Stomach (tissue), 9 donors: Measurements from ENCODE around the gene IQSEC1. TPM values are rescaled to one million over a fixed set of nuclear protein-coding genes. Genes with fewer than 3 reads are reported as not detected.
A peak's percentile ranks its signal among the peaks of the same experiment; 100 is the strongest.

Source experiments
- DNase-seq, 2 donors: peaks; one replicate each; pipeline versions ENCODE4 v3.0.0 to v3.0.0-alpha.2; 2013 to 2019
- H3K27ac ChIP-seq, 5 donors: fragments of 200-600 bp in 4 of 5; sonication (generic) in 4 of 5; one replicate each; pipeline ENCODE4 v1.5.1; 2013 to 2019; ENCODE audit warnings: mild to moderate bottlenecking in 1 of 5, moderate library complexity in 1 of 5
- H3K27me3 ChIP-seq, 3 donors: fragments of 200-600 bp; sonication (generic); one replicate each; pipeline ENCODE4 v1.5.1; 2017 to 2019; ENCODE audit warnings: mixed run types in 1 of 3
- H3K36me3 ChIP-seq, 4 donors: fragments of 200-600 bp; sonication (generic); 1 replicate in 3 of 4; 2 replicates in 1 of 4; pipeline ENCODE4 v1.5.1; 2016 to 2019
- H3K4me1 ChIP-seq, 4 donors: fragments of 200-600 bp; sonication (generic); one replicate each; pipeline ENCODE4 v1.5.1; 2016 to 2019
- H3K4me3 ChIP-seq, 4 donors: fragments of 200-600 bp; sonication (generic) in 3 of 4; one replicate each; pipeline ENCODE4 v1.5.1; 2016 to 2019; ENCODE audit warnings: mild to moderate bottlenecking in 1 of 4
- H3K9me3 ChIP-seq, 4 donors: fragments of 200-600 bp; sonication (generic); one replicate each; pipeline ENCODE4 v1.5.1; 2016 to 2019
- EP300 ChIP-seq: sonication (generic); formaldehyde crosslinking; IDR thresholded peaks from one replicate; pipeline ENCODE4 v1.6.1; 2017; ENCODE audit warnings: antibody characterized with exemption
- POLR2A ChIP-seq, 4 donors: fragments of 450-650 bp; IDR thresholded peaks; one replicate each; pipeline ENCODE4 v1.6.1; 2016; ENCODE audit warnings: antibody characterized with exemption in 4 of 4, control low read depth in 2 of 4, mild to moderate bottlenecking in 1 of 4, moderate library complexity in 1 of 4
- POLR2AphosphoS5 ChIP-seq, 3 donors: sonication (generic); formaldehyde crosslinking; IDR thresholded peaks; one replicate each; pipeline ENCODE4 v1.6.1; 2016; ENCODE audit warnings: antibody characterized with exemption in 3 of 3
- WGBS, 5 donors: extraction: QIAGEN DNeasy Blood & Tissue Kit in 3 of 5; methylation state at CpG; one replicate each; pipeline versions ENCODE4 v1.1.5 to v1.1.7; 2013 to 2018; 5-methylcytosine and 5-hydroxymethylcytosine counted together
- intact Hi-C: fragments of 100-400 bp; cut with DNase I; formaldehyde crosslinking; loops from one replicate; pipeline ENCODE4 v1.15.1; 2023; ENCODE audit warnings: low total_unique reads
- polyA plus RNA-seq, 3 donors: library from polyadenylated mRNA; stranded (reverse); fragments of 200-250 nt; gene quantifications; one replicate each; pipeline ENCODE4 v1.2.3, GENCODE V29; 2013
- total RNA-seq, 5 donors: library from RNA; depleted of rRNA; stranded (reverse); fragments of >200 nt; gene quantifications; one replicate each; pipeline versions ENCODE4 v1.1.0 to v1.2.3, GENCODE V29; 2014 to 2016
- TF ChIP-seq, protein P1 (sequence below), 7 experiments: fragments of 450-650 bp in 4 of 7; fragments of 200-600 bp in 3 of 7; sonication (generic) in 3 of 7; IDR thresholded peaks; one replicate each; pipeline ENCODE4 v1.5.1; 2016 to 2019; ENCODE audit warnings: antibody characterized with exemption in 7 of 7, control low read depth in 2 of 7, mild to moderate bottlenecking in 1 of 7
- donor health status: healthy with polysubstance abuse.
- donor health status: Bipolar disorder and iron deficiency.
- donor health status: healthy.

The IQSEC1 gene
- total and polyA plus RNA-seq, 8 donors, result 6.7 to 46.9 (median 20.8) TPM

DNA sequence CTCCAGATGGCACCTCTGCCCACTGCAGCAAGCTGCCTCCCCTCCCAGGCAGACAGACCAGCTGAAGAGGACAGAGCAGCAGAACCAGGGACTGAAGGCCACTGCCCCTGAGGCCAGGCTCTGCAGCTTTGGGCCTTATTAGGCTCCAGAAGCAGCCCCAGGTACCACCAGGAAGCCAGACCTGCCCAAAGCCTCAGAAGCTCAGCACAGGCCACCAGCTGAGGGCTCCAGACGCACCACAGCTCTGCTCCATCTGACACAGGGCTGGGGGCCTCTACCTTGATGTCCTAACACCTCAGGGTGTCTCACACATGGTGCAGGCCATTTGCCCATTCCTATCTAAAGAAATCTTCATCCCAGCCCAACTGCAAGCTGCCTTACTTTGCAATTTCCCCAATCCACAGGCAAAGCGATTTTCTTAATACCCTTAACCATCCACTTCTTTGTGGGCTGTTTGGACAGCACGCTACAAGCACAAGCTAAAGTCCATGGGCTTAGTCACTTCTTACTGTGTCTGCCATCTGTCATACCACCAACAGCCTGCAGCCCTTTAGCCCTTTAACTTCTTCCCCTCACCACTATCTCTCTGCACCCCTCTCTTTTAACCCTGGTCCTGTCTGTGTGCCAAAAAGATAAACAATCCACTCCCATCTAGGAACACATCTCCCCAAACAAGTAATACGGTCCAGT is 112.1 kb downstream of the IQSEC1 start:
- Histone ChIP-seq H3K4me1 (peaks cover 79 to 100% (median 96%) of the 10 kb centered on the region in 4 donors), H3K27ac (peak overlapping the region in 2 of 5 donors; percentile 13 to 35), H3K27me3 (no peaks in the 10 kb centered on the region), H3K4me3 (no peak overlapping the region), H3K36me3 (no peaks in the 10 kb centered on the region), H3K9me3 (no peaks in the 10 kb centered on the region)
- 70 to 86% (median 77%) methylated on average over 4 of the region's 4 CpGs for WGBS, 5 donors
- TF ChIP-seq POLR2AphosphoS5 (IDR thresholded peaks at IDR 0.05), result no peak
- no peak for TF ChIP-seq POLR2A (IDR thresholded peaks at IDR 0.05)
- no peak for TF ChIP-seq EP300
- TF ChIP-seq, protein P1, sequence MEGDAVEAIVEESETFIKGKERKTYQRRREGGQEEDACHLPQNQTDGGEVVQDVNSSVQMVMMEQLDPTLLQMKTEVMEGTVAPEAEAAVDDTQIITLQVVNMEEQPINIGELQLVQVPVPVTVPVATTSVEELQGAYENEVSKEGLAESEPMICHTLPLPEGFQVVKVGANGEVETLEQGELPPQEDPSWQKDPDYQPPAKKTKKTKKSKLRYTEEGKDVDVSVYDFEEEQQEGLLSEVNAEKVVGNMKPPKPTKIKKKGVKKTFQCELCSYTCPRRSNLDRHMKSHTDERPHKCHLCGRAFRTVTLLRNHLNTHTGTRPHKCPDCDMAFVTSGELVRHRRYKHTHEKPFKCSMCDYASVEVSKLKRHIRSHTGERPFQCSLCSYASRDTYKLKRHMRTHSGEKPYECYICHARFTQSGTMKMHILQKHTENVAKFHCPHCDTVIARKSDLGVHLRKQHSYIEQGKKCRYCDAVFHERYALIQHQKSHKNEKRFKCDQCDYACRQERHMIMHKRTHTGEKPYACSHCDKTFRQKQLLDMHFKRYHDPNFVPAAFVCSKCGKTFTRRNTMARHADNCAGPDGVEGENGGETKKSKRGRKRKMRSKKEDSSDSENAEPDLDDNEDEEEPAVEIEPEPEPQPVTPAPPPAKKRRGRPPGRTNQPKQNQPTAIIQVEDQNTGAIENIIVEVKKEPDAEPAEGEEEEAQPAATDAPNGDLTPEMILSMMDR (IDR thresholded peaks at IDR 0.05), result no peak
- intact Hi-C loops, result no loop called here
- DNase-seq, result no peak

DNA sequence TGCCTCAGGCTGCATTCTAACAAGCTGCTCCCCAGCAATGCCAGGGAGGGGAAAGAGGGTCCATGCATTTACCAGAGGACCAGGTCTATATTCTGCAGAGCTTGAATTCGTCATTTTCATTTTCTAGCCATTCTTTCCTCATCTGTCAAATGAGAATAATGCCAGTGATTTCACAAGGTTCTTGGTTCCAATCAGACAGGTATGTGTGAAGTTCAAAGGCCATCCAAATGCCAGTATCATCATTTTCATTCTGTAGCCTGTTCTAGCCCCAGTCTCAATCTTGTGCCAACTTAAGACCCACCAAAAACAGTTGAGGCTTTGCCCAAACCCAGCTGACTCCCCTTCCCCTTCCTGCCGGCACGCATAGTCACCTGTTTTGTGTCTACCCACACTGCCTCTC is 112.7 kb downstream of the IQSEC1 start:
- WGBS, 5 donors, result 66 to 95% (median 85%) methylated on average over 3 of the region's 3 CpGs
- no peaks in the 10 kb centered on the region for H3K9me3 ChIP-seq
- H3K4me3 ChIP-seq, result no peak overlapping the region
- intact Hi-C loops, result no loop called here
- peaks cover 76 to 100% (median 96%) of the 10 kb centered on the region in 4 donors for H3K4me1 ChIP-seq
- no peak for DNase-seq
- peak overlapping the region in 3 of 5 donors; percentile 9 to 35 (median 13) for H3K27ac ChIP-seq
- H3K27me3 ChIP-seq, result no peaks in the 10 kb centered on the region
- TF ChIP-seq, protein P1 (IDR thresholded peaks at IDR 0.05), result no peak
- TF ChIP-seq POLR2AphosphoS5 (IDR thresholded peaks at IDR 0.05) (no peak), POLR2A (IDR thresholded peaks at IDR 0.05) (no peak), EP300 (no peak)
- H3K36me3 ChIP-seq, result no peaks in the 10 kb centered on the region

DNA sequence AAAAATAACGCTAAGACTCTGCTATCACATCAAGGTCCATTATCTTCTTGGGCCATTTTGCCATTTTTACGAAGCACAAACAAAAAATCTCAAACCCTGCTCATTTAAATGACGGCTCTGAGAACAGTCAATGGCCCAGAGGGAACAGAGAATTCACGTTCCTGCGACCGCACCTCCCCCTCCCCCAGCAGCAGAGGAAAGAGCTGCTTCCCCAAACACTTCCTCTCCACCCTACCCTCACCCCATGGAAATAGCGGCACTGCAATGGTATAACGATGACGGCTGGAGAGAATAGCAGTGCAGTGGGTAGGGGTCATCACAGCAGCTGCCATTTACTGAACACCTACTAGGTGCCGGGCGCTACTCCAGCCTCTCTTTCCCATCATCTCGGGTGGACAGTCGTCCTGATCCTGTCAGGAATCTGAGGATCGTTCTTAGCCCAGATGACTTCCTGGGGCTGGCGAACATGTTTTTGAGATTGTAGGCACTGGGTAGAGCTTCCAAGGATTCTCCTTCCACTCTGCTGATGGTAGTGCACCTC is 113.3 kb downstream of the IQSEC1 start:
- DNase-seq, result peak in 1 of 2 donors; percentile 62

DNA sequence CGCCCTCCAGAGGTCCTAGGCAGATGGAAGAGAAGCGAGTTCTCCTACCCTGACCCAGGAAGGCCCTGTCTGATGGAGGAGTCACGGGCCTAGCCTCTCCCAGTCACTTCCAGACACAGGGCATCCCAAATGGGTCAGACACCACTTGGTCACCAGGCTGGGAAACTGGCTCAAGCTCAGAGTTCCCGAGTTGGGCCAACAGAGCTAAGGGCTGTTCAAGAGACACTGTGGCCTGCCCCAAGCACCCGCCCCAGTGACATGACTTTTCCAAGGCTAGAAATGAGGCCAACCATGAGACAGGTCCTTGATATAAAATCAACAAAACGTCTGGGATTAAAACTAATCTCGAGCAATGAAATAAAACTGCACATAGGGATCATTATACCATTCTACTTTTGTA is 113.8 kb downstream of the IQSEC1 start:
- Histone ChIP-seq H3K36me3 (no peaks in the 10 kb centered on the region), H3K27me3 (no peaks in the 10 kb centered on the region), H3K9me3 (no peaks in the 10 kb centered on the region), H3K4me1 (peaks cover 76 to 100% (median 96%) of the 10 kb centered on the region in 4 donors), H3K27ac (peak overlapping the region in 4 of 5 donors; percentile 6 to 81 (median 43)), H3K4me3 (no peak overlapping the region)
- TF ChIP-seq EP300 (no peak), POLR2A (IDR thresholded peaks at IDR 0.05) (no peak)
- TF ChIP-seq, protein P1 (IDR thresholded peaks at IDR 0.05), result no peak
- intact Hi-C loops, result no loop called here
- WGBS, 5 donors, result 56 to 85% (median 76%) methylated on average over 4 to 7 of the region's 7 CpGs
- no peak for DNase-seq

More for the DNA sequence above, 113.3 kb downstream of the IQSEC1 start:
- intact Hi-C loops, result no loop called here
- H3K27ac ChIP-seq, result peak overlapping the region in 3 of 5 donors; percentile 41 to 81 (median 45)
- no peaks in the 10 kb centered on the region for H3K36me3 ChIP-seq
- no peak overlapping the region for H3K4me3 ChIP-seq
- no peaks in the 10 kb centered on the region for H3K9me3 ChIP-seq
- H3K4me1 ChIP-seq, result peaks cover 76 to 100% (median 96%) of the 10 kb centered on the region in 4 donors
- TF ChIP-seq POLR2A (IDR thresholded peaks at IDR 0.05) (no peak), POLR2AphosphoS5 (IDR thresholded peaks at IDR 0.05) (no peak), EP300 (no peak)
- TF ChIP-seq, protein P1 (IDR thresholded peaks at IDR 0.05), result no peak
- 67 to 82% (median 71%) methylated on average over 15 of the region's 15 CpGs for WGBS, 5 donors
- H3K27me3 ChIP-seq, result no peaks in the 10 kb centered on the region
